T-helper 2 cell (primary cell): ENCODE data around the gene KNL1.
"Not testable (repeated sequence)": the region's sequence is repeated elsewhere in the genome, so short reads cannot be mapped to it uniquely, and the experiment has no call there.

ENCODE experiments used
- DNase-seq, 5 experiments: peaks; one replicate each; pipeline versions ENCODE4 v3.0.0 to v3.0.0-alpha.2; 2012 to 2022

KNL1 gene

GRCh38 chr15:40680959-40681358, 86.9 kb downstream of the KNL1 start:
- DNase-seq, result not testable (repeated sequence)

DNA sequence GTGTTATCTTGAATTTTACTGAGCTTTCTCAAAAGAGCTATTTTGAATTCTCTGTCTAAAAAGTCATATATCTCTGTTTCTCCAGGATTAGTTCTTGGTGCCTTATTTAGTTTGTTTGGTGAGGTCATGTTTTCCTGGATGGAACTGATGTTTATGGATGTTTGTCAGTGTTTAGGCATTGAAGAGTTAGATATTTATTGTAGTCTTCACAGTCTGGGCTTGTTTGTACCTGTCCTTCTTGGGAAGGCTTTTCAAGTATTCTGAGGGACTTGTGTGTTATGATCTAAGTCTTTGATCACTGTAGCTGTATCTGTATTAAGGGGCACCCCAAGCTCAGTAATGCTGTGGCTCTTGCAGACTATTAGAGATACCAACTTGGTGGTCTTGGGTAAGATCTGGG, 90.3 kb downstream of the KNL1 start:
- DNase-seq, result no peak

DNA sequence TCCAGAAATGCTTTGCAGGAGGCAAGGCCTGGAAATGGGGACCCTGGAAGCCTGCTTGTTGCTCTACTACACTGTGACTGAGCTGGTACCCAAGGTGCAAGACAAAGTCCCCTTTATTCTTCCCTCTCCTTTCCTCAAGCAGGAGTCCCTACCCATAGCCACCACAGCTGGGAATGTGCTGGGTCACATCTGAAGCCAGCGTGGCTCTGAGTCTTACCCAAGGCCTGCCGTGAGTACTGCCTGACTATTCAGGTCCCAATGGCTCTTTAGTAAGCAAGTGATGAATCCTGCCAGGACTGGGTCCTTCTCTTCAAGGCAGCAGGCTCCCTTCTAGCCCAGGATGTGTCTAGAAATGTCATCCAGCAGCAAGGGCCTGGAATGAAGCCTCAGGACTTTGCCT, 91.3 kb downstream of the KNL1 start:
- no peak for DNase-seq

DNA sequence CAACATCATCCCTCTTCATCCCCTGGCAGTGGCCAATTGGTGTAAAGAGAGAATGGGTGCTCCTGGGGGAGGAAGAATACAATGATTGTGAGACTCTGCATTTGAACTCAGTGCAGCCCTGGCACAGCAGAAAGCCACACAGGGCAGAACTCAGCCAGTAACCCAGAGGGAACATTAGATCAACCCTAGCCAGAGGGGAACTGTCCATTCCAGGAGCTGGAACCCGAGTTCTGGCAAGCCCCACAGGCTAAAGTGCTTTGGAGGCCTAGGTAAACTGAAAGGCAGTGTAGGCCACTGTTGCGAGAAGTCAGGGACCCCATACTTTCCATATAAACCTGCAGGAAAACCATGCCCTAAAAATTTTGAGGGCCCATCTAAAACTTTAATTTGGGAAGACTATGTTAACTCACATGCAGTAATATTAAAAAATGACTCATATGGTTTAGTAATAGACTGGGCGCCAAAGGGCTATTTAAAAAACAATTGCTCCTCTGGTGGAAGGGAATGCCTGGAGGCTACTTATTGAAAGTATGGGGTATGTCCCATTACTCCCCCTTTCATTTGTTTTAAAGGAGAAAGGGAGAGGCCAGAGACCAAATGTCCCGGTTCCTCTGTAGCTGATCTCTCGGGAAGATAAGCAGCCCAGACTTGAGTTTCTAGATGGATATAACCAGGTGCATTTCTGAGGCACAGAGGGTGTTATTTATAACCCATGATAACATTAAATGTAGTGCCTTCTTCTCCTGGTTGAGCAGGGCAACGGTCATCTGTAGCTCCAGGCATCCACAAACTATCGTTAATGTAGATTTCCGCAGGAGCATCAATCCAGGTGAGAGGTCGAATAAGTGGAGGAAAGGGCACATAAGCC, 95.1 kb downstream of the KNL1 start:
- no peak for DNase-seq

- DNase-seq, result no peak
Observed at GRCh38 chr15:40691737-40692136, 97.7 kb downstream of the KNL1 start.

GRCh38 chr15:40693904-40694687, 100.0 kb downstream of the KNL1 start:
- peak in 1 of 5 experiments; percentile 39 for DNase-seq

GRCh38 chr15:40694688-40695468, 100.8 kb downstream of the KNL1 start, which contains the start of gene RAD51:
Gene RAD51, plus strand, starts transcription at chr15:40695174. Its CDS starts 3,585 bp downstream, at chr15:40698759.
- DNase-seq, result peak; percentile 82 to 96 (median 88)

- DNase-seq, result peak in 1 of 5 experiments; percentile 27
Observed at GRCh38 chr15:40695469-40695890, 101.4 kb downstream of the KNL1 start.

DNA sequence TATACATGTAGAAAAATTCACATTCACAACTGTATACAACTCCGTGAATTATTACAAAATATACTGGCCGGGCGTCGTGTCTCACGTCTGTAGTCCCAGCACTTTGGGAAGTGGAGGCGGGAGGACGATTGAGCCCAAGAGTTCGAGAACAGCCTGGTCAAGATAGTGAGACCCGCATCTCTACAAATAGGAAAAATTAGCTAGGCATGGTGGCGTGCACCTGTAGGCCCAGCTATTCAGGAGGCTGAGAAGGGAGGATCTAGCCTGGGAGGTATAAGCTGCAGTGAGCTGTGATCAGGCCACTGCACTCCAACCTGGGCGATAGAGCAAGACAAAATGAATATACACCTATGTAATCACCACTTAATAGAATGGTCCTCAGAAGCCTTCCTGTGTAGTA, 102.2 kb downstream of the KNL1 start:
- peak in 1 of 5 experiments; percentile 6 for DNase-seq

- no peak for DNase-seq
Observed at GRCh38 chr15:40697916-40698315, 103.9 kb downstream of the KNL1 start.

- DNase-seq, result peak in 1 of 5 experiments; percentile 55
Observed at GRCh38 chr15:40702077-40702476, 108.0 kb downstream of the KNL1 start.

DNA sequence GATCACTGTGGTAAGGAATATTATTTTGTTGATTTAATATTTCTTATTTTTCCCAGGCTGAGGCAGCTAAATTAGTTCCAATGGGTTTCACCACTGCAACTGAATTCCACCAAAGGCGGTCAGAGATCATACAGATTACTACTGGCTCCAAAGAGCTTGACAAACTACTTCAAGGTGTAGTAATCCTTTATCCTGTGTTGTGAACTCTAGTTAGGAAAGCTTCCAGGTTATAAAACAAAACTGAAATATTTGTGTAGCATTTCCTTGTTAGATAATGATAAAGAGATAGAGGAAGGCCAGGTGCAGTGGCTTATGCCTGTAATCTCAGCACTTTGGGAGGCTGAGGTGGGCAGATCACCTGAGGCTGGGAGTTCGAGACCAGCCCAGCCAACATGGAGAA, 112.1 kb downstream of the KNL1 start:
- no peak for DNase-seq
